Lung (tissue), 12 donors: Measurements from ENCODE around the gene NDUFA7. TPM values are rescaled to one million over a fixed set of nuclear protein-coding genes. Genes with fewer than 3 reads are reported as not detected.

Source experiments
- ATAC-seq: fragments of 200-7000 bp; cut with Tn5 transposase; one replicate; pipeline ENCODE4 v1.9.1; 2020; ENCODE audit warnings: moderate number of reproducible peaks; ENCODE audit not compliant: insufficient read depth, low FRiP score
- DNase-seq, 3 donors: peaks; one replicate each; pipeline ENCODE4 v3.0.0-alpha.2; 2013 to 2017
- H3K27ac ChIP-seq, 2 donors: one replicate each; pipeline ENCODE4 v1.5.1; 2013; ENCODE audit warnings: mild to moderate bottlenecking in 2 of 2, moderate library complexity in 2 of 2, control low read depth in 1 of 2, inconsistent platforms in 1 of 2, low read depth in 1 of 2, low read length in 1 of 2
- H3K27me3 ChIP-seq, 3 donors: one replicate each; pipeline ENCODE4 v1.5.1; 2013; ENCODE audit warnings: low read length in 2 of 3; ENCODE audit not compliant: control insufficient read depth in 3 of 3, insufficient read depth in 3 of 3
- H3K36me3 ChIP-seq, 4 donors: one replicate each; pipeline ENCODE4 v1.5.1; 2013; ENCODE audit warnings: low read length in 4 of 4, mild to moderate bottlenecking in 1 of 4, moderate library complexity in 1 of 4; ENCODE audit not compliant: control insufficient read depth in 4 of 4, insufficient read depth in 4 of 4
- H3K4me1 ChIP-seq, 5 donors: one replicate each; pipeline ENCODE4 v1.5.1; 2013; ENCODE audit warnings: low read length in 5 of 5, mild to moderate bottlenecking in 2 of 5, moderate library complexity in 1 of 5; ENCODE audit not compliant: control insufficient read depth in 5 of 5, insufficient read depth in 5 of 5
- H3K4me3 ChIP-seq: one replicate; pipeline ENCODE4 v1.5.1; 2013; ENCODE audit warnings: mild to moderate bottlenecking, control low read depth, moderate library complexity
- H3K9ac ChIP-seq, 2 donors: one replicate each; pipeline ENCODE4 v1.5.1; 2013; ENCODE audit warnings: low read length in 2 of 2, control low read depth in 1 of 2; ENCODE audit not compliant: insufficient read depth in 1 of 2
- H3K9me3 ChIP-seq, 4 donors: one replicate each; pipeline ENCODE4 v1.5.1; 2013; ENCODE audit warnings: low read length in 3 of 4, mild to moderate bottlenecking in 1 of 4, moderate library complexity in 1 of 4; ENCODE audit not compliant: control insufficient read depth in 4 of 4, insufficient read depth in 3 of 4
- WGBS, 2 donors: extraction: QIAGEN DNeasy Blood & Tissue Kit; methylation state at CpG; one replicate each; pipeline ENCODE4 v1.1.7; 2013; 5-methylcytosine and 5-hydroxymethylcytosine counted together
- polyA plus RNA-seq, 2 donors: library from polyadenylated mRNA; stranded (reverse); fragments of 200-250 nt; gene quantifications; one replicate each; pipeline ENCODE4 v1.2.1, GENCODE V29; 2013
- total RNA-seq, 2 donors: library from RNA; depleted of rRNA in 1 of 2; stranded (reverse); fragments of >200 nt in 1 of 2; gene quantifications; one replicate each; pipeline ENCODE4 v1.2.1, GENCODE V29; 2014 to 2021
- TF ChIP-seq, protein P1 (sequence below): IDR thresholded peaks from 2 replicates; pipeline ENCODE4 v1.5.1; 2012; ENCODE audit warnings: mild to moderate bottlenecking; ENCODE audit errors: control extremely low read depth, extremely low read depth
- donor health status: control.
- donor health status: control.
- donor health status: Bipolar disorder and iron deficiency.
- donor health status: healthy.
- donor health status: DM: yes; HTN: yes; CAD: no.

Gene NDUFA7
- total and polyA plus RNA-seq, 4 donors: 10.6 to 239 (median 86.8) TPM

GRCh38 chr19:8367327-8368001 is 46.3 kb upstream of the NDUFA7 start:
- TF ChIP-seq, protein P1, sequence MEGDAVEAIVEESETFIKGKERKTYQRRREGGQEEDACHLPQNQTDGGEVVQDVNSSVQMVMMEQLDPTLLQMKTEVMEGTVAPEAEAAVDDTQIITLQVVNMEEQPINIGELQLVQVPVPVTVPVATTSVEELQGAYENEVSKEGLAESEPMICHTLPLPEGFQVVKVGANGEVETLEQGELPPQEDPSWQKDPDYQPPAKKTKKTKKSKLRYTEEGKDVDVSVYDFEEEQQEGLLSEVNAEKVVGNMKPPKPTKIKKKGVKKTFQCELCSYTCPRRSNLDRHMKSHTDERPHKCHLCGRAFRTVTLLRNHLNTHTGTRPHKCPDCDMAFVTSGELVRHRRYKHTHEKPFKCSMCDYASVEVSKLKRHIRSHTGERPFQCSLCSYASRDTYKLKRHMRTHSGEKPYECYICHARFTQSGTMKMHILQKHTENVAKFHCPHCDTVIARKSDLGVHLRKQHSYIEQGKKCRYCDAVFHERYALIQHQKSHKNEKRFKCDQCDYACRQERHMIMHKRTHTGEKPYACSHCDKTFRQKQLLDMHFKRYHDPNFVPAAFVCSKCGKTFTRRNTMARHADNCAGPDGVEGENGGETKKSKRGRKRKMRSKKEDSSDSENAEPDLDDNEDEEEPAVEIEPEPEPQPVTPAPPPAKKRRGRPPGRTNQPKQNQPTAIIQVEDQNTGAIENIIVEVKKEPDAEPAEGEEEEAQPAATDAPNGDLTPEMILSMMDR: no peak

DNA sequence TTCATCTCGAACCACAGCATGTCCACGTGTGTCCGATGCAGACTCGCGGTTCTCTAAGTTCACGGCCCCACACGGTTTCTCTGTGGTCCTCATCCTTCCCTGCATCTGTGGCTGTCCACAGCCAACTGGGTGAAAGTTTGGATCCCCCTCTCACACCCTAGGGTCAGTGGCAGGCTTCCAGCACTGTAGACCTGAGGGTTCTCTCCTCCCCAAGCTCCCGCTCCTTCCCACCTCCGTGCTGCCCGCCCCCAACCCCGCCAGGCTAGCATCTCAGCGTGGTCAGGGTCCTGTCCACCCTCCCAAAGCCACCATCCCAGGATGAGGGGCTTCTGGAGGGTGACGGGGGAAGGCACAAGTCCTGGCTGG is 45.8 kb upstream of the NDUFA7 start:
- no peak for ATAC-seq
- no peak overlapping the region for H3K9ac ChIP-seq

More at GRCh38 chr19:8367327-8368001, 46.3 kb upstream of the NDUFA7 start:
- Histone ChIP-seq H3K9me3 (no peaks in the 10 kb centered on the region), H3K4me1 (peaks cover 5 to 45% (median 25%) of the 10 kb centered on the region in 5 donors), H3K9ac (no peak overlapping the region), H3K27ac (peak overlapping the region in 1 of 2 donors; percentile 66), H3K27me3 (peaks cover 0 to 4% (median 0%) of the 10 kb centered on the region in 3 donors), H3K4me3 (no peak overlapping the region), H3K36me3 (peaks cover 0 to 3% (median 1%) of the 10 kb centered on the region in 4 donors)
- DNase-seq (peak; percentile 99 to 100 (median 99)), ATAC-seq (no peak)
- WGBS, 2 donors: 18 to 19% methylated on average over 23 of the region's 23 CpGs

GRCh38 chr19:8366121-8366581 is 45.0 kb upstream of the NDUFA7 start:
- TF ChIP-seq, protein P1: no peak
- Histone ChIP-seq H3K36me3 (peaks cover 0 to 2% (median 1%) of the 10 kb centered on the region in 4 donors), H3K27me3 (peaks cover 0 to 4% (median 0%) of the 10 kb centered on the region in 3 donors), H3K9ac (no peak overlapping the region), H3K4me1 (peaks cover 6 to 54% (median 30%) of the 10 kb centered on the region in 5 donors), H3K9me3 (no peaks in the 10 kb centered on the region), H3K27ac (no peak overlapping the region), H3K4me3 (no peak overlapping the region)
- ATAC-seq: no peak
- no peak for DNase-seq
- 90 to 96% methylated on average over 11 of the region's 11 CpGs for WGBS, 2 donors

More for the DNA sequence above, 45.8 kb upstream of the NDUFA7 start:
- TF ChIP-seq, protein P1: no peak
- peaks cover 0 to 3% (median 1%) of the 10 kb centered on the region in 4 donors for H3K36me3 ChIP-seq
- 61 to 69% methylated on average over 13 of the region's 13 CpGs for WGBS, 2 donors
- H3K27me3 ChIP-seq: peaks cover 0 to 4% (median 0%) of the 10 kb centered on the region in 3 donors
- H3K4me1 ChIP-seq: peaks cover 6 to 50% (median 30%) of the 10 kb centered on the region in 5 donors
- no peak overlapping the region for H3K4me3 ChIP-seq
- peak overlapping the region in 1 of 2 donors; percentile 66 for H3K27ac ChIP-seq
- DNase-seq: peak in 1 of 3 donors; percentile 88
- no peaks in the 10 kb centered on the region for H3K9me3 ChIP-seq
